Activated T-cell treated with anti-CD3 and anti-CD28 coated beads for 48 hours (primary cell): ENCODE data around the gene KIF2C.
"Not testable (repeated sequence)": the region's sequence is repeated elsewhere in the genome, so short reads cannot be mapped to it uniquely, and the experiment has no call there.

ENCODE experiments used
- DNase-seq: peaks from one replicate; pipeline ENCODE4 v3.0.0-alpha.2; 2020; ENCODE audit warnings: low read depth

KIF2C gene

DNA sequence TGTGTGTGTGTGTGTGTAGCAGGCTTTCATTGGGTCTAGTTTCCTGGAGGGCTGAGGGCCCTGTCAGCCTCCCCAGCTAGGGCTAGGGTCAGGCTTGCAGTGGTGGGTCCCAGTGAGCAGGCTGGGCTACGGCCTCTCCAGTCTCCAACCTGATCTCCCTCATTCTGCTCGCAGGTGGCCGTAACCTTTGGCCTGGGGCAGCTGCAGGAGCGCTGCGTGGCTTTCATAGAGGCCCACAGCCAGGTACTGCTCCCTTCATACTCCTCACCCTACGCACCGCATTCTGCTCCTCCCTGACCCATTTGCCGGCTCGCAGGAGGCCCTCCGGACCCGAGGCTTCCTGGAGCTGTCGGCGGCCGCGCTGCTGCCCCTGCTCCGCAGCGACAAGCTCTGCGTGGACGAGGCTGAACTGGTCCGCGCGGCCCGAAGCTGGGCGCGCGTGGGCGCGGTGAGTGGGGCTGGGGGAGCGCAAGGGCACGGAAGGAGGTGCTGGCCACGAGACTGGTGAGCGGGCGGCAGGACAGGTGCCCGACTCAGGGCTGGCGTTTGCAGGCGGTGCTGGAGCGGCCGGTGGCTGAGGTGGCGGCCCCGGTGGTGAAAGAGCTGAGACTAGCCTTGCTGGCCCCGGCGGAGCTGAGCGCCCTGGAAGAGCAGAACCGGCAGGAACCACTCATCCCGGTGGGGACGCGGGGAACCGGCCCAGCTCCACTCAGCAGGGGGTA lies 73.3 kb downstream of the KIF2C start:
- DNase-seq, result no peak

DNA sequence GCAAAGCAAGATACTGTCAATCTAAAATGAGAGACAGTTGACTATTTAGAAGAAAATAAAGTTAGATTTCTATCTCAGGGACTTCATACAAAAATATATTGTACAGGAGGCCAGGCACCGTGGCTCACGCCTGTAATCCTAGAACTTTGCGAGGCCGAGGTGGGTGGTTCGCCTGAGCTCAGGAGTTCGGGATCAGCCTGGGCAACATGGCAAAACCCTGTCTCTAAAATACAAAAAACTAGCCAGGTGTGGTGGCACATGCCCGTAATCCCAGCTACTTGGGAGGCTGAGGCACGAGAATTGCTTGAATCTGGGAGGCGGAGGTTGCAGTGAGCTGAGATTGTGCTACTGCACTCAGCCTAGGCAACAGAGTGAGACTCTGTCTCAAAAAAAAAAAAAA lies 76.3 kb downstream of the KIF2C start:
- DNase-seq, result not testable (repeated sequence)

DNA sequence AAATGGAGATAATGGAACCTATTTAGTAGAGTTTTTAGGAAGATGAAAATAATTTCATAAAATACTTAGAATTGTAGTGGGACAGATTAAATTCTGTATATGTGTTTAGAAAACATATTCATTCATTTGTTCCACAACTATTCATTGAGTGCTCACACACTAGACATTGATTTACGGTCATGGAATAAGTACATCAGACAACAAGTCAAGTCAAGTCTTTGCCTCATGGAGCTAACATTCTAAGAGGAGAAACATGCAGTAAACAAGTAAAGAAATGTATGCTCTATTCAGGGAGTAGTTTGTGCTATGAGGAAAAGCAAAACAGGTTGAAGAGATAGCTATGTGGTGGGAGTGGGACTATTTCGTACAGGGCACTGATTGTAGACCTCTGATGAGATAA lies 77.7 kb downstream of the KIF2C start:
- DNase-seq, result no peak
